Stromal cell of bone marrow (primary cell): ENCODE data around the gene SPDYE16.
A peak's percentile ranks its signal among the peaks of the same experiment; 100 is the strongest.
"Not testable (repeated sequence)": the region's sequence is repeated elsewhere in the genome, so short reads cannot be mapped to it uniquely, and the experiment has no call there.

Experiments
- DNase-seq: peaks from one replicate; pipeline ENCODE4 v3.0.0-alpha.2; 2012; ENCODE audit warnings: low read depth

SPDYE16 gene

GRCh38 chr7:76543197-76543596 lies at the start of gene SPDYE16:
TSS of gene SPDYE16 (minus strand) at chr7:76543297. CDS start at chr7:76541459, 1,838 bp downstream.
- DNase-seq = not testable (repeated sequence)

DNA sequence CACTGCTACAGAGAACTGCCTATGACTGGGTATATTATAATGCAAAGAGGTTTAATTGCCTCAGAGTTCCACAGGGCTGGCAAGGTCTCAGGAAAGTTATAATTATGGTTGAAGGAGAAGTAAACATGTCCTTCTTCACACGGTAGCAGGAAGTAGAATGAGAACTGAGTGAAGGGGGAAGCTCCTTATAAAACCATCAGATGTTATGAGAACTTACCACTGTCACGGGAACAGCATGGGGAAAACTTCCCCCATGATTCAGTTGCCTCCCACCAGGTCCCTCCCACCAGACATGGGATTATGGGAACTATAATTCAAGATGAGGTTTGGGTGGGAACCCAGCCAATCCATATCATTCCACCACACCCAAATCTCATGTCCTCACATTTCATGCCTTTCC lies 49.6 kb upstream of the SPDYE16 start:
- DNase-seq = not testable (repeated sequence)

GRCh38 chr7:76591602-76592304 lies 48.7 kb upstream of the SPDYE16 start:
- DNase-seq = not testable (repeated sequence)

DNA sequence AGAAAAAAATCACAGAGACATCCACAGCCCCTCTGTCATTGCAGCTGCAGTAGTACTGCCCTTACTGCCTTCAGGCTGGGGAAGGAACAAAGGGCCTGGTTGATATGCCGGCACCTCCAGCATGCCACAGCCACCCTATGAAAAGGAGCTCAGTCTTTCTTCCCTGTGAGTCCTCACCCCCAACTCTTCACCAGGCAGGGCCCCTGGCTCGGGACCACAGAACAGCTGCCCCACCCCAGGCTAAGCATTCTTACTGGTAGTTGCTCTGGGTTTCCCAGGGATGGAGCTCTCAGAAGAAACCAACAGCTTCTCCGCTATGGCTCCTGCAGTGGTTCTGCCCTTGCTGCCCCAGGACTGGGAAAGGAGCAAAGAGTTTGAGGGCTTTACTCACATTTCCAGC lies 47.9 kb upstream of the SPDYE16 start:
- not testable (repeated sequence) for DNase-seq

- not testable (repeated sequence) for DNase-seq
Observed at GRCh38 chr7:76588586-76588985, 45.5 kb upstream of the SPDYE16 start.

GRCh38 chr7:76586585-76587315 lies 43.7 kb upstream of the SPDYE16 start:
- not testable (repeated sequence) for DNase-seq

DNA sequence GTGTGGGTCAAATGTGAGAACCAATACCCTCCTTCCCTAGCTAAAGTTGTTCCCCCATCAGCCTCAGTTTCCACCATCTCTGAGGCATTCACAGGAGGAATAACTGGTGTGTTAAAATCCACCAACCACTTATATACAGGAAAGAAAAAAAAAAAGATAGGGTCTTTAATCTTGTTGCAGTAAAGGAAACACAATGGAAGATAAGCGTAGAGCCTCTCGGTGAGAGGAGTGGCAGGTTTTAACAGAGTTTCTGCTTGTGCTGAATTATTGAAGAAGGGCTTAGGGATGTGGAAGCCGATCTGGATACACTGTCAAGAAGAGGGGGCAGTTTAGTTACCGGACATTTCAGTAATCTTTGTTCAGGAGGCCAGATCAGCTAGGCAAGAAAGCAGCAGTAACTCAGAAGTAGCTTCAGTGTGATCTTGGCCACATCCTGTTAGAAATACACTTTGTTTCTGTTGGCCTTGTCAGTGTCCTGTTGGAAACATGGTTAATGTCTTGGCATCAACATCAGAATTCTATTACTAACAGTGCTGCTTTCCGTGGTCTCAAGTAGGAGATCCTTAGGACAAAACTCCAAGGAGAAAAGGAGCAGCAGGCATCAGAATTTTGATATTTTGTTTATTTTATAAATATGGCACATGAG lies 40.7 kb upstream of the SPDYE16 start:
- DNase-seq = peak; percentile 80

- DNase-seq = peak; percentile 91
Observed at GRCh38 chr7:76582848-76583631, 39.9 kb upstream of the SPDYE16 start.

GRCh38 chr7:76575919-76576655 lies 33.0 kb upstream of the SPDYE16 start:
- not testable (repeated sequence) for DNase-seq

DNA sequence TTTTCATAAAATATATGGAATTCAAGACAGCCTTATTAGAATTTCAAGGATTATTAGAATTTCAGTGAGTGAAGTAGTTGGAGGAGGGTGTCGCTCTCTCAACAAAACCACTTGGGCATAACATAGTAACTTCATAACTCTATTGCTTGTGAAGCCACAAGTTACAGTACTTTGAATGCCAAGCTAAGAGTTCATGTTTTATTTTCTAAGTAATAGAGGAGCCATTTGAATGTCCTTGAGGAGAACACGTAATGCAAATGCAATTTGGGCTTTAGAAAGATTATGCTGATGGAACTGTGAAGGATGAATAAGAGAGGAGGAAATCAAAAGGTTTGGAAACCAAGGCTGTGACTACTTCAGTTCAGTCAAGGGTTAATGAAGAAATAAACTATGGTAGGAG lies 32.3 kb upstream of the SPDYE16 start:
- not testable (repeated sequence) for DNase-seq

GRCh38 chr7:76572296-76572695 lies 29.2 kb upstream of the SPDYE16 start:
- DNase-seq = not testable (repeated sequence)

DNA sequence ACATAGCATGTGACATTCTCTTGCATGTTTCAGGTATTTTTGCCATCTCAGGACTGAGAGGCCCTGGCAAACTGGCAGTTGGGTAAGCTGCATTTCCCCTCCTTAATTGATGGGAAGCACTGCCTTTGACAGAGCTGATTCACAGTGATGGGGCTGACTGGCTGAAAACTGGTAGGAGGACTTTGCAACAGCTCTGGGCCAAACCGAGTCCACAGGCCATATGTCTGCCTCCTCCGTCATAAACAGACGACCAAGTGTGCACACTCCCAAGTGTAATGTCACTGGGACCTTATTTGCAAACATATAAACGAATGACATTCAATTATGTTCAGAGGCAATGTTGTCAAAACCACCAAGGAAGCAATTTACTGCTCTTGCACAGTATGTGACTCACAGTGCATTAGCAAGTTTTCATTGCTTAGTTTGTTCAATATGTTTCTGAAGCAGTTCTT lies 27.3 kb upstream of the SPDYE16 start:
- not testable (repeated sequence) for DNase-seq

GRCh38 chr7:76568742-76569141 lies 25.6 kb upstream of the SPDYE16 start:
- not testable (repeated sequence) for DNase-seq

- DNase-seq = not testable (repeated sequence)
Observed at GRCh38 chr7:76567753-76568152, 24.7 kb upstream of the SPDYE16 start.

- DNase-seq = not testable (repeated sequence)
Observed at GRCh38 chr7:76567311-76567710, 24.2 kb upstream of the SPDYE16 start.

- not testable (repeated sequence) for DNase-seq
Observed at GRCh38 chr7:76565001-76565400, 21.9 kb upstream of the SPDYE16 start.

DNA sequence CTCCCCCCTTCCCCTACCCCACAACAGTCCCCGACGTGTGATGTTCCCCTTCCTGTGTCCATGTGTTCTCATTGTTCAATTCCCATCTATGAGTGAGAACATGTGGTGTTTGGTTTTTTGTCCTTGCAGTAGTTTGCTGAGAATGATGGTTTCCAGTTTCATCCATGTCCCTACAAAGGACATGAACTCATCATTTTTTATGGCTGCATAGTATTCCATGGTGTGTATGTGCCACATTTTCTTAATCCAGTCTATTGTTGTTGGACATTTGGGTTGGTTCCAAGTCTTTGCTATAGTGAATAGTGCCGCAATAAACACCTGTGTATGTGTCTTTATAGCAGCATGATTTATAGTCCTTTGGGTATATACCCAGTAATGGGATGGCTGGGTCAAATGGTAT lies 18.2 kb upstream of the SPDYE16 start:
- DNase-seq = not testable (repeated sequence)

DNA sequence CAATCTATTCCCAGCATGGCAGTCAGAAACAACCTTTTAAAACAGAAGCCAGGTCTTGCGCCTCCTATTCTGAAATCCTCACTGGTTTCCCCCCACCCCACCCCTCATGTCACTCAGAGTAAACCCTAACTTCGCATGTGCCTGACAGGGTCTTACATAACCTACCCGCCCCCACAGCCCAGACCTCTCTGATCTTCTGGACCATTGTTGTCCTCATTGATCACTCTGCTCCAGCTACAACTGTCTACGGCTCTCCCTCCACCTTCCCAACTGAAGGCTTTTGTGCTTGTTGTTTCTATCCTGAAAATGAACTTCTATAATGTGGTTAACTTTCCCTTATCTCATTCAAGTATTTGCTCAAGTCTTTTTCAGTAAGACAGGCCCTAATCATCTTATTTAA lies 17.1 kb upstream of the SPDYE16 start:
- not testable (repeated sequence) for DNase-seq

GRCh38 chr7:76559685-76560084 lies 16.6 kb upstream of the SPDYE16 start:
- DNase-seq = not testable (repeated sequence)

- not testable (repeated sequence) for DNase-seq
Observed at GRCh38 chr7:76551992-76552391, 8.9 kb upstream of the SPDYE16 start.

DNA sequence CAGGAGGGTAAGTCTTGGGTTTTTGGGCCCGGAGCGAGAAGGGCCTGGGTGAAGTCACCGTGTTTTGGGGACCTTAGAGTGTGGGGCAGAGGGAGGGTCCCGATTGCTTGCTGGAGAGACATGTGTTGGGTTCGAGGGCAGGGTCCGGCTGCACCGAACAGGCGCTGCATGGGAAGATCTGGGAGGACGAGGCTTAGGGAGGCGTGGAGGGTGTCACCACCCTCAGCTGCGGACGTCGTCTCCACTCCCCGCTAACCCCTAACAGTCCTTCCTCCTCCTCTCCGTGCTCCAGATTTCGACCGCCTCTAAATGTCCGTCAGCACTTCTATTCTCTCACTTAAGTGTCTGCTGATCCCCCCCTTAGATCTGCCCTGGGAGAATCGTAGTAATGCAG lies 6.8 kb upstream of the SPDYE16 start:
- not testable (repeated sequence) for DNase-seq
